DND-41 (cell line): Measurements from ENCODE around the gene LIMK2.

Experiments used
- ATAC-seq: fragments of 200-7000 bp; cut with Tn5 transposase; 3 replicates; pipeline ENCODE4 v1.9.1; 2021; ENCODE audit warnings: low read depth; ENCODE audit not compliant: insufficient read depth
- DNase-seq: peaks from one replicate; pipeline ENCODE4 v3.0.0-alpha.2; 2020
- H2AFZ ChIP-seq: 2 replicates; pipeline ENCODE4 v1.6.0; 2012; ENCODE audit warnings: low read depth, low read length
- H3K27ac ChIP-seq: 2 replicates; pipeline ENCODE4 v1.5.1; 2012; ENCODE audit warnings: low read length, inconsistent platforms
- H3K27me3 ChIP-seq: fragments of 200-600 bp; sonication (generic); 2 replicates; pipeline ENCODE4 v1.6.0; 2012; ENCODE audit warnings: low read length, mild to moderate bottlenecking, inconsistent platforms; ENCODE audit not compliant: insufficient read depth, poor library complexity
- H3K36me3 ChIP-seq: 2 replicates; pipeline ENCODE4 v1.5.1; 2012; ENCODE audit warnings: low read length, inconsistent platforms; ENCODE audit not compliant: insufficient read depth
- H3K4me1 ChIP-seq: 2 replicates; pipeline ENCODE4 v1.5.1; 2012; ENCODE audit warnings: mild to moderate bottlenecking, low read length; ENCODE audit not compliant: insufficient read depth
- H3K4me2 ChIP-seq: 2 replicates; pipeline ENCODE4 v1.6.0; 2012; ENCODE audit warnings: mild to moderate bottlenecking, moderate library complexity, low read length, inconsistent platforms; ENCODE audit not compliant: insufficient read depth
- H3K4me3 ChIP-seq, 2 experiments: fragments of 200-600 bp in 1 of 2; shearing (Covaris generic) in 1 of 2; 2 replicates each; pipeline ENCODE4 v1.5.1; 2012 to 2016; ENCODE audit warnings: inconsistent platforms in 2 of 2, low read length in 2 of 2, mild to moderate bottlenecking in 2 of 2, low read depth in 1 of 2, moderate library complexity in 1 of 2
- H3K79me2 ChIP-seq: 2 replicates; pipeline ENCODE4 v1.6.0; 2012; ENCODE audit warnings: low read length, inconsistent platforms; ENCODE audit not compliant: insufficient read depth
- H3K9ac ChIP-seq: 2 replicates; pipeline ENCODE4 v1.6.0; 2012; ENCODE audit warnings: low read depth, mild to moderate bottlenecking, inconsistent platforms, low read length, moderate library complexity
- H3K9me3 ChIP-seq: 2 replicates; pipeline ENCODE4 v1.5.1; 2012; ENCODE audit warnings: low read length, moderate library complexity, mild to moderate bottlenecking, inconsistent platforms; ENCODE audit not compliant: insufficient read depth, severe bottlenecking
- H4K20me1 ChIP-seq: 2 replicates; pipeline ENCODE4 v1.6.0; 2012; ENCODE audit warnings: low read length; ENCODE audit not compliant: insufficient read depth
- CTCF ChIP-seq: IDR thresholded peaks from 2 replicates; pipeline ENCODE4 v1.5.1; 2012; ENCODE audit warnings: borderline replicate concordance, low read length, moderate library complexity, mild to moderate bottlenecking; ENCODE audit not compliant: poor library complexity, severe bottlenecking; ENCODE audit errors: extremely low read depth
- EZH2 ChIP-seq: IDR thresholded peaks from 3 replicates; pipeline ENCODE4 v1.6.1; 2012; ENCODE audit warnings: borderline replicate concordance, low read depth, mild to moderate bottlenecking, moderate library complexity, low read length, inconsistent platforms; ENCODE audit not compliant: severe bottlenecking

LIMK2 gene

GRCh38 chr22:31227186-31227585 lies 15.1 kb downstream of the LIMK2 start:
- Histone ChIP-seq H4K20me1 (peaks cover 10% of the 10 kb centered on the region; the same call in 1 of the 2 replicates), H3K79me2 (peaks cover 22% of the 10 kb centered on the region), H2AFZ (no peak overlapping the region), H3K4me2 (no peak overlapping the region), H3K36me3 (peaks cover 25% of the 10 kb centered on the region; the same call in 1 of the 2 replicates), H3K9me3 (no peaks in the 10 kb centered on the region), H3K4me1 (peaks cover 10% of the 10 kb centered on the region), H3K27me3 (no peaks in the 10 kb centered on the region), H3K4me3 (no peak overlapping the region), H3K27ac (no peak overlapping the region), H3K9ac (no peak overlapping the region)
- ATAC-seq, result no peak
- DNase-seq, result no peak
- TF ChIP-seq EZH2, result no peak
- no peak for TF ChIP-seq CTCF

GRCh38 chr22:31229402-31230079 lies 17.4 kb downstream of the LIMK2 start:
- peak overlapping the region; percentile 51 for H3K27ac ChIP-seq
- H3K9ac ChIP-seq, result no peak overlapping the region
- peaks cover 30% of the 10 kb centered on the region; the same call in 1 of the 2 replicates for H3K36me3 ChIP-seq
- H3K27me3 ChIP-seq, result no peaks in the 10 kb centered on the region
- no peak overlapping the region for H3K4me2 ChIP-seq
- H3K4me3 ChIP-seq, result no peak overlapping the region
- peak; percentile 77 for ATAC-seq
- TF ChIP-seq CTCF, result no peak
- no peak for TF ChIP-seq EZH2
- no peaks in the 10 kb centered on the region for H3K9me3 ChIP-seq
- peaks cover 10% of the 10 kb centered on the region for H3K4me1 ChIP-seq
- DNase-seq, result peak; percentile 26
- H3K79me2 ChIP-seq, result peaks cover 3% of the 10 kb centered on the region; the same call in 1 of the 2 replicates
- H2AFZ ChIP-seq, result no peak overlapping the region
- peaks cover 6% of the 10 kb centered on the region; the same call in 1 of the 2 replicates for H4K20me1 ChIP-seq

DNA sequence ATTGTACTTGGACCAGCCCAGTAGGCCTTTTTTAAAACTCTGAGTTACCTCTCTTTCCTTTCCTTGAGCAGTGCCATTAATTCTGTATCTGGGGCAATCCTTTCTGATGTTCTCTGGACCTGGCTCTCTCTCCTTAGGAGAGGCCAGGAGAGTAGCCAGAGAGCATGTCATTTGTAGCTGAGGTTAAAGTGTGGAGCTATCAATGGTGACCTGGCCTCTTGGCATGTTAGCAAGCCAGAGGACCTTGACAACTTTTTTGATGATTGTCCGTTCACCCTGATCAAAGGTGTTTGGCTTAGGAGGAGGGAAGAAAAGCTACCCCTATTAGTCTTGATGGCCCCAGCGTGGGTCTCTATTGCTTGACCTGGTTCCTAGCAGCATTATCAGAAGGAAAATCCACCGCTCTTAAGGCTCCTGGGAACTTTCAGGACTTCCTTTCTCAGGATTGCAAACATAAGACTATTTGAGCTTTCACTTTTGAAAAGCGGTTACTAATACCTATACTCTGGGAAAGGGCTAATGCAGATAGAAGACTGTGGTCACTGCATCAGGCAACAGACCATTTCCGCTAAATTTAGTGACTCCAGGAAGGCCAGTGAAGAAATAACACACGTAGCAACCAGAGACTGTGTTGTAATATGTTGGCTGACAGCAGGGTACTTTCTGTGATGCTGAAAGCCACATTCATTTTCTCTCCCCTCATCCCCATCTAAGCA lies 18.2 kb downstream of the LIMK2 start:
- Histone ChIP-seq H4K20me1 (peaks cover 6% of the 10 kb centered on the region; the same call in 1 of the 2 replicates), H3K4me2 (no peak overlapping the region), H3K4me3 (no peak overlapping the region), H2AFZ (no peak overlapping the region), H3K4me1 (peaks cover 10% of the 10 kb centered on the region), H3K27me3 (no peaks in the 10 kb centered on the region), H3K9ac (no peak overlapping the region), H3K36me3 (peaks cover 31% of the 10 kb centered on the region; the same call in 1 of the 2 replicates), H3K9me3 (no peaks in the 10 kb centered on the region), H3K27ac (peak overlapping the region; percentile 21; the same call in 1 of the 2 replicates), H3K79me2 (peaks cover 2% of the 10 kb centered on the region; the same call in 1 of the 2 replicates)
- TF ChIP-seq CTCF (no peak), EZH2 (no peak)
- DNase-seq (no peak), ATAC-seq (no peak)
